Activated T-helper 17 cell treated with anti-CD3 and anti-CD28 coated beads, Interleukin-2, amount 50 U/mL, for 72 hours (primary cell): Measurements from ENCODE around the gene SGPP2. TPM values are rescaled to one million over a fixed set of nuclear protein-coding genes. Genes with fewer than 3 reads are reported as not detected.
"Not testable (repeated sequence)": the region's sequence is repeated elsewhere in the genome, so short reads cannot be mapped to it uniquely, and the experiment has no call there.

Source experiments
- ATAC-seq: fragments of 150-1000 bp; cut with Tn5 transposase; replicated peaks from 2 replicates; pipeline ENCODE4 v1.10.0; 2021; ENCODE audit warnings: mild to moderate bottlenecking, moderate library complexity
- H3K27ac Mint-ChIP-seq: one replicate; pipeline ENCODE4 v1.8.0; 2022; ENCODE audit warnings: mixed read lengths
- H3K27me3 Mint-ChIP-seq: one replicate; pipeline ENCODE4 v1.8.0; 2022; ENCODE audit warnings: mixed read lengths
- H3K36me3 Mint-ChIP-seq: one replicate; pipeline ENCODE4 v1.8.0; 2022; ENCODE audit warnings: low read depth, mild to moderate bottlenecking, mixed read lengths
- H3K4me1 Mint-ChIP-seq: one replicate; pipeline ENCODE4 v1.8.0; 2022; ENCODE audit warnings: mixed read lengths
- H3K4me3 Mint-ChIP-seq: one replicate; pipeline ENCODE4 v1.8.0; 2022; ENCODE audit warnings: mild to moderate bottlenecking, mixed read lengths
- H3K9me3 Mint-ChIP-seq: one replicate; pipeline ENCODE4 v1.8.0; 2022; ENCODE audit warnings: mixed read lengths
- total RNA-seq, 2 donors: library from RNA; stranded (reverse); gene quantifications; one replicate each; pipeline ENCODE4 v1.2.3, GENCODE V29; 2022

Gene SGPP2
- total RNA-seq, 2 donors from 2014 or later: 3.0 to 17.0 TPM

DNA sequence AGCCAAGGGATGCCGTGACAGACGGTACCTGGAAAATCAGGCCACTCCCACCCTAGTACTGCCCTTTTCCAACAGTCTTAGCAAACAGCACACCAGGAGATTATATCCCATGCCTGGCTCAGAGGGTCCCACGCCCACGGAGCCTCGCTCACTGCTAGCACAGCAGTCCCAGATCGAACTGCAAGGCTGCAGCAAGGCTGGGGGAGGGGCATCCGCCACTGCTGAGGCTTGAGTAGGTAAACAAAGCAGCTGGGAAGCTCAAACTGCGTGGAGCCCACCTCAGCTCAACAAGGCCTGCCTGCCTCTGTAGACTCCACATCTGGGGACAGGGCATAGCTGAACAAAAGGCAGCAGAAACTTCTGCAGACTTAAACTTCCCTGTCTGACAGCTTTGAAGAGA, 160.2 kb downstream of the SGPP2 start:
- H3K4me1 Mint-ChIP-seq: peaks cover 16% of the 10 kb centered on the region
- H3K4me3 Mint-ChIP-seq, H3K27ac Mint-ChIP-seq, H3K9me3 Mint-ChIP-seq, ATAC-seq, H3K27me3 Mint-ChIP-seq: not testable (repeated sequence)
- H3K36me3 Mint-ChIP-seq: peaks cover 81% of the 10 kb centered on the region

DNA sequence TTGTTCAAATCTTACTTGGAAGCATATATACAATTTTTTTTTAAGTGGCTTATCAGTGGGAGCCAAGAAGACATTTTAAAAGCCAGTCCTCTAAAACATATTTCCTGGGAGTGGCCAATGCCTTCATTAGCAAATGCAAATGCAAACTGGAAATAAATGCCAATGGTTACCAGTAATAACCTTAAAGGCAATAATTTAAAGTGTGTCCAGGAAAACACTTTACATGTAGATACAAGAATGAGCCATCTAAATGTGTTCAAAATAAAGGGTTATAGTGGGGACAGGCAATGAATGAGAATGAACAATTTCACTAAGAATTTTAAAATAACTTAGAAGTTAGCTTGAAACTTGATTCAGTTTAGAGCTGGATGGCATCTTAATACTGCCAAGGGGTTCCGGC, 167.3 kb downstream of the SGPP2 start:
- H3K27me3 Mint-ChIP-seq: no peaks in the 10 kb centered on the region
- ATAC-seq: no peak
- no peaks in the 10 kb centered on the region for H3K9me3 Mint-ChIP-seq
- no peak overlapping the region for H3K27ac Mint-ChIP-seq
- H3K4me1 Mint-ChIP-seq: peaks cover 5% of the 10 kb centered on the region
- peaks cover 87% of the 10 kb centered on the region for H3K36me3 Mint-ChIP-seq
- no peak overlapping the region for H3K4me3 Mint-ChIP-seq

DNA sequence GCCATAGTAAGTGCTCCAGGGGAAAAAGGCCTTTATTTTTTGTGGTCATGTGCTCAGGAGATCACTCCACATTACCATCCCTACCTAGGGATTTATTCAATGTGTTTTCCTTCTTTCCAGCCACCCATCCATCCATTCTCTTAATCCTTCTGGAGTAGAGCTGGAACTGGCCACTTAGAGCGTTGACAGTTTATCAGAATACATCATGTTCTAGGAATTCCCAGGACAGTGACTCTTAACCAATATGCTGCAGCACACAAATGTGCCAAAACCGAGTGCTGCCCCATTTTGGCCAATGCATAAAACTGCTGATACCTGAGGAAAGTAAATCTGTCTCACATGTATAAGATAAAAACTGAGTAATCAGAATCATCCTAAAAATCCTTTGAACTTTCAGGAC, 167.8 kb downstream of the SGPP2 start:
- H3K27ac Mint-ChIP-seq: no peak overlapping the region
- H3K9me3 Mint-ChIP-seq: no peaks in the 10 kb centered on the region
- H3K27me3 Mint-ChIP-seq: no peaks in the 10 kb centered on the region
- H3K4me1 Mint-ChIP-seq: peaks cover 1% of the 10 kb centered on the region
- peaks cover 87% of the 10 kb centered on the region for H3K36me3 Mint-ChIP-seq
- no peak overlapping the region for H3K4me3 Mint-ChIP-seq
- no peak for ATAC-seq

DNA sequence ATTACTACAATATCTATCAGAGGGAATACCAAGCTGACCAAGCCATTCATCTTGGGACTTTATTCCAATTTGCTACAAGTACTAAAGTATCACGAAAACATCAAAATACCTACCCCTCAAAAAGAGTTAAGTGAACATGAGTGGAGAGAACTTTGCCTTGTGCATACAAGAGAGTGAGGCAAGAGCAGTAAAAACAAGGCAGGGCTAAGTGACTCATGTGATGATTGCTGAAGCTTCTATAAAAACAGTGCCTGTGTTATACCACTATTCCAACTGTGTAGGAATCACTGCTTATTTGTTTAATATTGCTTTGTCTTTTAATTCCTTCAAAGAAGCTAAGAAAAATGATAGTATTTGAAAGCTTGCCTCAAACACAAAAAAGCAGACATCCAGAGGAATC, 170.3 kb downstream of the SGPP2 start:
- no peaks in the 10 kb centered on the region for H3K27me3 Mint-ChIP-seq
- ATAC-seq: no peak
- no peak overlapping the region for H3K27ac Mint-ChIP-seq
- peaks cover 94% of the 10 kb centered on the region for H3K36me3 Mint-ChIP-seq
- no peak overlapping the region for H3K4me3 Mint-ChIP-seq
- H3K4me1 Mint-ChIP-seq: no peaks in the 10 kb centered on the region
- H3K9me3 Mint-ChIP-seq: no peaks in the 10 kb centered on the region

DNA sequence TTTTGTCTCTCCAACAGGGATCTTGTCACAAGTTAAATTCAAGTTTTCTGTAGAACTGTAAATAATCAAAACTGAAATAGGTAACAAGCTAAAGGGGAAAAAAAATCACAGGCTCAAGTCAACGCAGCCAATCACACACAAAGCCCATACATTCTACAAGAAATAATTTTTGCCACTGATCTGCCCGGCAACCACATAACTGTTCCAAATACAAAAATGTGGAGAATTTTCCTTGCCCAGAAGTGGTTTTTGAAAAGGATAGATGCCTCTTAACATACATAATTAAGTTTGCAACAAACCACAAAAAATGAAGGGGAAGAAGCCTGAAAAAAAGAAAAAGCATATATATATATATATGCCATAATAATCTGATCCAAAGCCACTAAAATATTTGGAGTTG, 171.2 kb downstream of the SGPP2 start:
- Mint-ChIP-seq H3K4me3 (no peak overlapping the region), H3K9me3 (no peaks in the 10 kb centered on the region), H3K27me3 (no peaks in the 10 kb centered on the region), H3K27ac (no peak overlapping the region), H3K4me1 (no peaks in the 10 kb centered on the region), H3K36me3 (peaks cover 95% of the 10 kb centered on the region)
- ATAC-seq: no peak

DNA sequence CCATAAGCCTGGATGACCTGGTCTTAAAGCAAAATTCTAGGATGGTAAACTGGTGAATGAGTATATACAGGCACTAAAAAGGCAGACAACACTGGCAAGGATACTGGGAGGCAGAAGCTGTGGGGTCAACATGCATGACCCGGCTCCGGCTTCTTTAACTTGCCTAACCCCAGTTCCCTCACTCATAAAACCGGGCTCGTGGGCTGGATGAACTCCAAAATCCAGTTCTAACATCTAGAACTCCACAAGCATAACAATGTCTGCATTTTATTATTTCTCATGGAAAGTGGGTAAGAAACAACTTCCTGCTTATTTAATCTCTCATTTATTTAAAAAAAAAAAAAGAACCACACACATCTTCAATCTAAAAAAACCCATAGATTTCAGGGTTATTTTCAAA, 174.3 kb downstream of the SGPP2 start:
- no peak for ATAC-seq
- Mint-ChIP-seq H3K9me3 (no peaks in the 10 kb centered on the region), H3K27ac (no peak overlapping the region), H3K4me3 (no peak overlapping the region), H3K36me3 (peaks cover 82% of the 10 kb centered on the region), H3K27me3 (no peaks in the 10 kb centered on the region), H3K4me1 (no peaks in the 10 kb centered on the region)

DNA sequence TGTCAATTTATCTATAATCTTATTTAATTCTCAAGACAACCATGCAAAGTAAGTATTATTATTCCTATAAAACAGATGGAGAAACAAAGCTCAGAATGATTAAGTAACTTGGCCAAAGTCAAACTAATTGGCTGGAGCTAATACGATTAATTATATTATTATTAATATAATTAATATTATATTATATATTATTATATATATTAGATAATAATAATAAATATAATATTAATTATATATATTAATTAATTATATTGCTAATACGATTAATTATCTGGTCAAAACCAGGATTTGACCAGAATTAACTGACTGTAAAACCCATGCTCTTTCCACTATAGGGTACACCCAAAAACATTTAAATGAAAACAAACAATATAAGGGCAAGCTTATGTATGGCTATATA, 179.2 kb downstream of the SGPP2 start:
- no peaks in the 10 kb centered on the region for H3K27me3 Mint-ChIP-seq
- ATAC-seq: no peak
- H3K36me3 Mint-ChIP-seq: peaks cover 83% of the 10 kb centered on the region
- H3K4me1 Mint-ChIP-seq: no peaks in the 10 kb centered on the region
- H3K4me3 Mint-ChIP-seq: no peak overlapping the region
- no peak overlapping the region for H3K27ac Mint-ChIP-seq
- H3K9me3 Mint-ChIP-seq: no peaks in the 10 kb centered on the region

DNA sequence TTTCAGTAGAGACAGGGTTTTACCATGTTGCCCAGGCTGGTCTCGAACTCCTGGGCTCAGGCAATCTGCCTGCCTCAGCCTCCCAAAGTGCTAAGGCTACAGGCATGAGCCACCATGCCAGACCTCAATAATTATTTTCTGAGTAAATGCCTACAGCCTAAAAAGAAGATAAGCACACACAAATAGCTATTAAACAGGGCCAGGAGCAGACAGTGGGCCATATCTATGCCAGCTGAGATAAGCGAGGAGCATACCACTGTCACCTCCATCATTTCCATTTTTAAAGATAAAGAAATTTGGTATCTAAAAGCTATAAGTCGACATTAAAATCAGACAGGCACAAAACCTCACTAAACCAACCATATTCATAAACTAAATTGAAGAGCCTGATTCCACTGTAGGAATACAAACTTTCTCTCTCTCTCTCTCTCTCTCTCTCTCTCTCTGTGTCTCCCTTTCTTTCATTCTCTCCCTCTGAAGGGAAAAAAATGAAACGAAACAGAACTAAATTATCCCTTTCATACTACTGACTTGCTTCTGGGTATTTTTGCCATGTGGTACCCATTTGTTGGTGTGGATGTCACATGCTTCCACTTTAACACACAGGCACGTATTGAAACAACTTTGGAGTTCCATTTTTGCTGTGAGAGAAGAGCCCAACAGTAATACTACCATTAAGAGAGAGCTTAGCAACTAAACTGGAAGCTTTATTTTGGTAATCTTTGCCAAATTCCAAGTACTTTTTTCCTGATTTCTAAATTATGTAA, 180.6 kb downstream of the SGPP2 start:
- no peaks in the 10 kb centered on the region for H3K27me3 Mint-ChIP-seq
- H3K9me3 Mint-ChIP-seq: no peaks in the 10 kb centered on the region
- no peak overlapping the region for H3K27ac Mint-ChIP-seq
- no peak for ATAC-seq
- H3K4me3 Mint-ChIP-seq: no peak overlapping the region
- H3K36me3 Mint-ChIP-seq: peaks cover 81% of the 10 kb centered on the region
- H3K4me1 Mint-ChIP-seq: no peaks in the 10 kb centered on the region

DNA sequence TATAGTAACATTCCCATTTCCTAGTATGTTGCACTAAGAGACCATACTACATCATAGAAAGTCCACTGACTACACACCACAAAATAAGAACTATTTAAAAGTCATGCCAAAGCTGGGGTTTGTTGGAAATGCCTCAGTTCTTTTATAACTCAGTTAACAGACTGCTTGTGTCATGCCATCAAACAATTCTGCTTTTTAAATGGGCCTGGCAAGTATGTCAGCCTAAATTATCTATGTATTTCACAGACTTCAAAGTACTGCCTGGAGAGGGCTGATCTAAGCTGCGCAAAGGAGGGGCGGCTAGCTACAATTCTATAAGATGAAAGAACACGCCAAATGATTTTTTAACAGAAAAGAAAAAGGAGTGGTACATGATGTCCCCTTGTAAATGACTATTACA, 182.0 kb downstream of the SGPP2 start:
- H3K27me3 Mint-ChIP-seq: no peaks in the 10 kb centered on the region
- ATAC-seq: no peak
- H3K4me3 Mint-ChIP-seq: no peak overlapping the region
- no peak overlapping the region for H3K27ac Mint-ChIP-seq
- H3K9me3 Mint-ChIP-seq: no peaks in the 10 kb centered on the region
- H3K4me1 Mint-ChIP-seq: no peaks in the 10 kb centered on the region
- H3K36me3 Mint-ChIP-seq: peaks cover 81% of the 10 kb centered on the region

DNA sequence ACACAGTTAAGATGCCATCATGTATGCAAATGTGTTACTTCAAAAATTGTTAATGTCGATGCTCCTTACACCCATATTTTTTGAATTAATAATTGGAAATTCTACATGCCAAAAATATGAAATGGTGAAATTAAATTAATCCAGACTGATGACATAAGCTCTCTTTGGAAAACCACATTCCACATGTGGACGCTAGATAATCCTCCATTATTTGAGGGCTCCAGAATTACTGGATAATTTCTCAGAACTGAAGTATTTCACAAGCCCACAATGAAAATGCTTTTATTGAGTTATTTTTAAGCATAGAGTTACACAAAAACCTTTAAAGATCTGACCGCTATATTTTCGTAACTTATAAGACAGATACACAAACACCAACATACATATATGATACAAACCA, 183.7 kb downstream of the SGPP2 start:
- Mint-ChIP-seq H3K4me1 (no peaks in the 10 kb centered on the region), H3K36me3 (peaks cover 90% of the 10 kb centered on the region), H3K27me3 (no peaks in the 10 kb centered on the region), H3K4me3 (no peak overlapping the region), H3K27ac (no peak overlapping the region), H3K9me3 (no peaks in the 10 kb centered on the region)
- ATAC-seq: no peak

DNA sequence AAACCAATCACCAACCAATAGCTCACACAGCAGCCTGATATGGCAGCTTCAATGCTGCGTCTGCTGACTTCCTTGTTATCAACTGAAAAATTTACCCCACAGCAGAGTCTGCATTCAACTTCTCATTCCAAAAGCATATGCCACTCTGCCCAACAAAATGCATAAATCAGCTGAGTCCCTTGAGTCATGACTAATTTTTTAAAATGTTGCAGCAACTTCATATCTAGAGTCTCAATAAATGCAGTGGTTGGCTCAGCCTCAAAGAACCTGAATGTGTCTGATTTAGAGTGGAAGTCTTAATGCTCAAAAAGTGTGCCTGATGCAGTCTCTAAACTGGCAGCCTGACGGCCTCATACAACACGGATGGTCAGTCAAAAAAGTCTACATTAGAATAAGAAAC, 185.0 kb downstream of the SGPP2 start:
- Mint-ChIP-seq H3K9me3 (no peaks in the 10 kb centered on the region), H3K27ac (no peak overlapping the region), H3K27me3 (no peaks in the 10 kb centered on the region), H3K36me3 (peaks cover 91% of the 10 kb centered on the region), H3K4me1 (no peaks in the 10 kb centered on the region), H3K4me3 (no peak overlapping the region)
- ATAC-seq: no peak

Other genes starting within 250 kb of the SGPP2 start
- gene PAX3, start 125.5 kb upstream of the SGPP2 start, total RNA-seq: not detected
- 10 to 100 TPM; 23.2 to 48.6 TPM for gene FARSB, start 231.5 kb downstream of the SGPP2 start, total RNA-seq
- gene MOGAT1, start 247.1 kb downstream of the SGPP2 start, total RNA-seq: not detected